NCI-H2196 (cell line): ENCODE results near the gene KCNC2.
"Not testable (repeated sequence)": the region's sequence is repeated elsewhere in the genome, so short reads cannot be mapped to it uniquely, and the experiment has no call there.

Source experiments
- DNase-seq: peaks from one replicate; lab custom pipeline; 2025; ENCODE audit not compliant: unreplicated experiment; lab: John Stamatoyannopoulos, UW

KCNC2 gene

GRCh38 chr12:75209812-75210138, at the start of gene KCNC2:
Gene KCNC2, minus strand, starts transcription at chr12:75209839.
- no peak for DNase-seq

GRCh38 chr12:75259143-75259542, 49.5 kb upstream of the KCNC2 start:
- no peak for DNase-seq

- DNase-seq: no peak
Measured at GRCh38 chr12:75257510-75257909, 47.9 kb upstream of the KCNC2 start.

GRCh38 chr12:75245108-75245507, 35.5 kb upstream of the KCNC2 start:
- no peak for DNase-seq

- no peak for DNase-seq
Measured at GRCh38 chr12:75239987-75240386, 30.3 kb upstream of the KCNC2 start.

GRCh38 chr12:75236206-75236605, 26.6 kb upstream of the KCNC2 start:
- DNase-seq: no peak

GRCh38 chr12:75227132-75227531, 17.5 kb upstream of the KCNC2 start:
- DNase-seq: no peak

- DNase-seq: no peak
Measured at GRCh38 chr12:75212072-75212471, 2.4 kb upstream of the KCNC2 start.

GRCh38 chr12:75208856-75209811, 505 bp downstream of the KCNC2 start:
- no peak for DNase-seq

- no peak for DNase-seq
Measured at GRCh38 chr12:75207338-75208083, 2.1 kb downstream of the KCNC2 start.

- no peak for DNase-seq
Measured at GRCh38 chr12:75205558-75205957, 4.1 kb downstream of the KCNC2 start.

GRCh38 chr12:75196865-75197264, 12.8 kb downstream of the KCNC2 start:
- DNase-seq: no peak

- no peak for DNase-seq
Measured at GRCh38 chr12:75196408-75196807, 13.2 kb downstream of the KCNC2 start.

- no peak for DNase-seq
Measured at GRCh38 chr12:75194250-75194649, 15.4 kb downstream of the KCNC2 start.

GRCh38 chr12:75192196-75192595, 17.4 kb downstream of the KCNC2 start:
- no peak for DNase-seq

- no peak for DNase-seq
Measured at GRCh38 chr12:75190846-75191245, 18.8 kb downstream of the KCNC2 start.

- not testable (repeated sequence) for DNase-seq
Measured at GRCh38 chr12:75185881-75186280, 23.8 kb downstream of the KCNC2 start.

- DNase-seq: no peak
Measured at GRCh38 chr12:75184516-75184915, 25.1 kb downstream of the KCNC2 start.

- no peak for DNase-seq
Measured at GRCh38 chr12:75183967-75184366, 25.7 kb downstream of the KCNC2 start.

- DNase-seq: no peak
Measured at GRCh38 chr12:75177997-75178396, 31.6 kb downstream of the KCNC2 start.

GRCh38 chr12:75172611-75173010, 37.0 kb downstream of the KCNC2 start:
- DNase-seq: no peak

GRCh38 chr12:75170640-75171185, 38.9 kb downstream of the KCNC2 start:
- DNase-seq: no peak
